T-cell (primary cell): ENCODE results near the gene CRYBB1. TPM values are rescaled to one million over a fixed set of nuclear protein-coding genes. Genes with fewer than 3 reads are reported as not detected.

Experiments
- ATAC-seq, 4 experiments: fragments of 200-7000 bp in 3 of 4; fragments of 150-1000 bp in 1 of 4; cut with Tn5 transposase; replicated peaks in 1 of 4; 1 replicate in 3 of 4; 2 replicates in 1 of 4; pipeline ENCODE4 v1.10.0; 2021; ENCODE audit warnings: moderate library complexity in 3 of 4, mild to moderate bottlenecking in 2 of 4, moderate number of reproducible peaks in 1 of 4
- CTCF ChIA-PET, 2 donors: fragments of 300-600 bp; sonication (Branson Sonifier 250); formaldehyde crosslinking; loops; one replicate each; lab custom pipeline; 2022; ENCODE audit warnings: antibody characterized with exemption in 2 of 2; lab: Charles Lee
- POLR2A ChIA-PET, 2 donors: fragments of 300-600 bp; sonication (Branson Sonifier 250); formaldehyde crosslinking; loops; one replicate each; lab custom pipeline; 2022; ENCODE audit warnings: antibody characterized with exemption in 2 of 2; lab: Charles Lee
- DNase-seq, 35 experiments: peaks; one replicate each; pipeline versions ENCODE4 v3.0.0 to v3.0.0-alpha.2; 2013 to 2023
- H3K27ac ChIP-seq: one replicate; pipeline ENCODE4 v1.5.1; 2013; ENCODE audit warnings: low read length
- H3K27me3 ChIP-seq, 2 experiments: replicated peaks in 1 of 2; 1 replicate in 1 of 2; 2 replicates in 1 of 2; pipeline versions ENCODE4 v1.6.1 to v1.7.0; 2013; ENCODE audit warnings: low read length in 1 of 2, mixed read lengths in 1 of 2; ENCODE audit not compliant: control insufficient read depth in 2 of 2, insufficient read depth in 2 of 2; ENCODE audit errors: extremely low read depth in 1 of 2
- H3K36me3 ChIP-seq, 2 donors: 1 replicate in 1 of 2; 2 replicates in 1 of 2; pipeline versions ENCODE4 v1.6.1 to v1.7.0; 2013; ENCODE audit warnings: low read length in 1 of 2; ENCODE audit not compliant: control insufficient read depth in 2 of 2, insufficient read depth in 1 of 2; ENCODE audit errors: extremely low read depth in 1 of 2
- H3K4me1 ChIP-seq, 2 experiments: 1 replicate in 1 of 2; 2 replicates in 1 of 2; pipeline versions ENCODE4 v1.6.1 to v1.7.0; 2013; ENCODE audit warnings: low read length in 2 of 2, mixed read lengths in 1 of 2; ENCODE audit not compliant: insufficient read depth in 2 of 2, control insufficient read depth in 1 of 2; ENCODE audit errors: extremely low read depth in 1 of 2
- H3K4me3 ChIP-seq, 2 donors: 1 replicate in 1 of 2; 2 replicates in 1 of 2; pipeline versions ENCODE4 v1.5.1 to v1.7.0; 2013; ENCODE audit warnings: mild to moderate bottlenecking in 2 of 2, low read length in 1 of 2, moderate library complexity in 1 of 2; ENCODE audit not compliant: control insufficient read depth in 1 of 2; ENCODE audit errors: extremely low read depth in 1 of 2
- H3K9me3 ChIP-seq: 2 replicates; pipeline ENCODE4 v1.7.0; 2013
- H3K27ac Mint-ChIP-seq, 2 donors: one replicate each; pipeline ENCODE4 v1.8.0; 2020 to 2021; ENCODE audit warnings: mild to moderate bottlenecking in 2 of 2, mixed read lengths in 2 of 2
- H3K27me3 Mint-ChIP-seq, 2 donors: one replicate each; pipeline ENCODE4 v1.8.0; 2021 to 2022; ENCODE audit warnings: mixed read lengths in 2 of 2
- H3K36me3 Mint-ChIP-seq: one replicate; pipeline ENCODE4 v1.8.0; 2021; ENCODE audit warnings: mixed read lengths
- H3K4me1 Mint-ChIP-seq, 3 donors: one replicate each; pipeline ENCODE4 v1.8.0; 2020 to 2022; ENCODE audit warnings: mixed read lengths in 3 of 3, mild to moderate bottlenecking in 1 of 3
- H3K4me3 Mint-ChIP-seq, 3 donors: one replicate each; pipeline ENCODE4 v1.8.0; 2020 to 2022; ENCODE audit warnings: mild to moderate bottlenecking in 3 of 3, mixed read lengths in 3 of 3, moderate library complexity in 3 of 3
- H3K9me3 Mint-ChIP-seq, 3 donors: one replicate each; pipeline ENCODE4 v1.8.0; 2020 to 2022; ENCODE audit warnings: mixed read lengths in 3 of 3
- WGBS: methylation state at CpG from one replicate; pipeline ENCODE4 v1.1.5; 2013; ENCODE audit warnings: missing lambda C conversion rate; ENCODE audit not compliant: insufficient coverage; 5-methylcytosine and 5-hydroxymethylcytosine counted together
- total RNA-seq, 35 experiments: library from RNA in 6 of 35; stranded (reverse) in 6 of 35; fragments of 120-200 nt in 1 of 35; gene quantifications; one replicate each; pipeline versions ENCODE4 v1.2.1 to v1.2.4 and lab custom pipeline; 2013 to 2026

Gene CRYBB1
- total RNA-seq, 5 donors from 2014 or later (not counting 1 experiment from before 2014, with no cell fraction given): not detected

DNA sequence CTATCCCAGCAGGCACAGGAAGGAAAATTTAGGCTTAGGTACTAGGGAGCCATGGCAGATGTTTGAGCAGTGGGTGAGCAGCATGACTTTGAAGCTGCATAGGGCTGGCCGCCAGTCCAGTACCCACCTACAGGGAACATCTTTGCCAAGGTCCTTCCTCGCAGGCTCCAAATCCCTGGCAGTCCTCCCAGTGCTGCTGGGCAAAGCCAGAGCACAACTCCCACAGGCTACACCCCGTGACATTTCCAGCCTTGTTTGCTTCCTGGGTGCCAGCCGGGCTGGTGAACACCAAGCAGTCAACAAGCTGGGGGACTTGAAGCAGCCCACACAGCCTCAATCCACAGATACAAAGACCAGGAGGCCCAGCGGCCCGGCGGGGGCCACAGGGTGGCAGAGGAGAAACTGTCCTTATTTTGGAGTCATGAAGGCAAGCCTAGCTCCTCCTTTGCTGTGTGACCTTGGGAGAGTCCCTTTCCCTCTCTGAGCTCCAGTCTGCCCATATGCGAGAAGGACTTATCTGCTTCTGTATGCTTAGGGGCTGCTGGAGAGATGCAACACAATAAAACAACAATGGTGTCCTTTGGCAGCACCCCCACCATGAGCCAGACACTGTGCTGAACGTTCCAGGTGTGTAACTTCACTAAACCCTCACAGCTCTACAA lies 55.9 kb downstream of the CRYBB1 start:
- no peak for DNase-seq
- peaks cover 0 to 64% of the 10 kb centered on the region in 2 experiments for H3K4me1 ChIP-seq

DNA sequence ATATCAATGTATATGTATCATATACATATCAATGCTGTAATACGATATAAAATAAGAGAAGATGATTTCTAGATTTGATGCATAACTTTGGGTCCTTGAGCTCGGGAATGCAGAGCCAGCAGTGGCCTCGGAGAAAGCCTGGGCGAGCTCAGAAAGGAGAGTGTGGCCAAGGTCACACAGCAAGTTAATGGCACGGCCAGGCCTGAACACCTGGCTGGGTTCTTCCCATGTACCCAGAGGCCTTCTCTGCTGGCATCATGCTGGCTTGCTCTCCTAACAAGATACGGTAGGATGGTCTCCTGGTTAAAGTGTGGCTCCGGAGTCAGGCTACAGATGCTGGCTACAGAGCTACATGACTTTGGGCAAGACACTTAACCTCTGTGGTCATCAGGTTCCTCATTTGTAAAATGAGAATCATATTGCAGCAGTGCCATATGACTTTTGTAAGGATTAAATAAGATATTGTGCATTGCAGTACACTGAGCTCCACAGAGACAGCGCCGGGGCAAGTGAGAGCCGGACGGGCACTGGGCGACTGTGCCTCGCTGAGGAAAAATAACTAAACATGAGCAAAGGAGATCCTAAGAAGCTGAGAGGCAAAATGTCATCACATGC lies 57.8 kb downstream of the CRYBB1 start:
- H3K4me3 ChIP-seq: no peak overlapping the region
- Mint-ChIP-seq H3K27me3 (no peaks in the 10 kb centered on the region), H3K4me3 (no peak overlapping the region), H3K27ac (no peak overlapping the region), H3K9me3 (no peaks in the 10 kb centered on the region), H3K36me3 (peaks cover 4% of the 10 kb centered on the region), H3K4me1 (peaks cover 33 to 39% (median 34%) of the 10 kb centered on the region in 3 donors)
- no peak overlapping the region for H3K27ac ChIP-seq
- peaks cover 0 to 56% of the 10 kb centered on the region in 2 experiments for H3K4me1 ChIP-seq
- POLR2A ChIA-PET: no interaction called here
- H3K27me3 ChIP-seq: no peaks in the 10 kb centered on the region
- no peaks in the 10 kb centered on the region for H3K9me3 ChIP-seq
- H3K36me3 ChIP-seq: peaks cover 17 to 29% of the 10 kb centered on the region in 2 donors
- CTCF ChIA-PET: no interaction called here
- ATAC-seq (no peak), DNase-seq (no peak)
- whole genome bisulfite sequencing: 81% methylated on average over 6 of the region's 13 CpGs

More for the DNA sequence above, 55.9 kb downstream of the CRYBB1 start:
- no peak overlapping the region for H3K27ac ChIP-seq
- Mint-ChIP-seq H3K27me3 (no peaks in the 10 kb centered on the region), H3K36me3 (peaks cover 4% of the 10 kb centered on the region), H3K27ac (peak overlapping the region in 1 of 2 donors; percentile 12), H3K4me1 (peaks cover 36 to 48% (median 43%) of the 10 kb centered on the region in 3 donors), H3K4me3 (no peak overlapping the region), H3K9me3 (no peaks in the 10 kb centered on the region)
- H3K9me3 ChIP-seq: no peaks in the 10 kb centered on the region
- CTCF ChIA-PET: interaction anchor here in 1 of 2 donors (0.7 kb wide), 1 partner anchor 1245 kb away, joined by 5 read pairs; no protein-coding TSS in a partner anchor
- POLR2A ChIA-PET: no interaction called here
- 100% methylated on average over 4 of the region's 9 CpGs for WGBS
- H3K4me3 ChIP-seq: no peak overlapping the region
- H3K36me3 ChIP-seq: peaks cover 13 to 26% of the 10 kb centered on the region in 2 donors
- no peaks in the 10 kb centered on the region for H3K27me3 ChIP-seq
- ATAC-seq: no peak

DNA sequence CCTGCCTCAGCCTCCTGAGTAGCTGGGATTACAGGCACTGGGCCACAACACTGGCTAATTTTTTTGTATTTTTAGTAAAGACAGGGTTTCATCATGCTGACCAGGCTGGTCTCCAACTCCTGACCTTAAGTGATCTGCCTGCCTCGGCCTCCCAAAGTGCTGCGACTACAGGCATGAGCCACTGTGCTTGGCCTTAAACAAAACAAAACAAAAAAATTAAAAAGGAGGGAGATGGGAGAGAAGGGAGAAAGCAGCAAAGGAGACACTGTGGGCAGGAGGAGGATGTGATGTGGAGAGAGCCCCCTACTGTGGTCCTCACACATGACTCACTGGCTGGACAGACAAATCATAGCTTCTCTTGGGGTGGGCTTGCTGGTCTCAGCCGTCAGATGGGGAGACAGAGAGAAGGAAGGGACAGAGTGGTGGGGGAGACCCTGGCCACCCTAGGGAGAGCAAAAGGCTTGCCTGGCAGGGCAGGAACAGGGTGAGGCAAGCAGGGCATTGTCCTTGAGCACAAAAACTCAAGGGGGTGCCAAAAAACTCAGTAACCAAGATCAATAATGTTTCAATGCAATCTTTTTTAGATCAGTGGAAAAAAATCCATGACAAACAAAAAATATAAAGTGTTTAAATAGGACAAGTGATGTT lies 59.5 kb downstream of the CRYBB1 start:
- WGBS: no CpG with 5 or more reads among the region's 3 CpGs
- H3K36me3 Mint-ChIP-seq: peaks cover 4% of the 10 kb centered on the region
- ChIA-PET POLR2A (no interaction called here), CTCF (no interaction called here)
- H3K9me3 ChIP-seq: no peaks in the 10 kb centered on the region
- no peaks in the 10 kb centered on the region for H3K9me3 Mint-ChIP-seq
- H3K4me3 ChIP-seq: no peak overlapping the region
- peaks cover 0 to 50% of the 10 kb centered on the region in 2 experiments for H3K4me1 ChIP-seq
- ATAC-seq (no peak), DNase-seq (no peak)
- no peaks in the 10 kb centered on the region for H3K27me3 ChIP-seq
- no peaks in the 10 kb centered on the region for H3K27me3 Mint-ChIP-seq
- H3K4me1 Mint-ChIP-seq: peaks cover 35 to 41% (median 37%) of the 10 kb centered on the region in 3 donors
- no peak overlapping the region for H3K27ac Mint-ChIP-seq
- H3K27ac ChIP-seq: no peak overlapping the region
- H3K36me3 ChIP-seq: peaks cover 10 to 12% of the 10 kb centered on the region in 2 donors
- H3K4me3 Mint-ChIP-seq: no peak overlapping the region

DNA sequence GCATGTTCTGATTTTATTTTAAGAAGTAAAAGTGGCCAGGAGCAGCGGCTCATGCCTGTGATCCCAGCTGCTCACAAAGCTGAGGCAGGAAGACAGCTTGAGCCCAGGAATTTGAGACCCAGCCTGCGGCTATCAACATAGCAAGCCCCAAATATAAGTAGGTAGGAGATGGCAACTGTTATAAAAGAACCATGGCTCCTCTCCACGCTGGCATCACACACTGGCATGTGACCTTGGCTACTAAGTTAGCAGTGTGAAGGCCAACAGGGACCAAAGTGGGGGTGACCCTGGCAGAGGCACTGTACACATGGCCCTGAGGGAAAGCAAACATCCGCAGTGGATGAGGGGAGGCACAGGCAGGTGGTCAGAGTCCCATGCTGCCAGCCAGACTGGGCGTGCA lies 60.9 kb downstream of the CRYBB1 start:
- Mint-ChIP-seq H3K4me3 (no peak overlapping the region), H3K36me3 (peaks cover 4% of the 10 kb centered on the region), H3K4me1 (peaks cover 29 to 38% (median 29%) of the 10 kb centered on the region in 3 donors), H3K27ac (no peak overlapping the region), H3K27me3 (no peaks in the 10 kb centered on the region), H3K9me3 (no peaks in the 10 kb centered on the region)
- H3K9me3 ChIP-seq: no peaks in the 10 kb centered on the region
- H3K27ac ChIP-seq: no peak overlapping the region
- peaks cover 10 to 12% of the 10 kb centered on the region in 2 donors for H3K36me3 ChIP-seq
- 95% methylated on average over 3 of the region's 5 CpGs for WGBS
- H3K4me3 ChIP-seq: no peak overlapping the region
- DNase-seq (no peak), ATAC-seq (no peak)
- POLR2A ChIA-PET: no interaction called here
- CTCF ChIA-PET: interaction anchor here in 1 of 2 donors (0.6 kb wide), 1 partner anchor 51 kb away, joined by 3 read pairs; no protein-coding TSS in a partner anchor
- H3K27me3 ChIP-seq: no peaks in the 10 kb centered on the region
- peaks cover 0 to 46% of the 10 kb centered on the region in 2 experiments for H3K4me1 ChIP-seq

DNA sequence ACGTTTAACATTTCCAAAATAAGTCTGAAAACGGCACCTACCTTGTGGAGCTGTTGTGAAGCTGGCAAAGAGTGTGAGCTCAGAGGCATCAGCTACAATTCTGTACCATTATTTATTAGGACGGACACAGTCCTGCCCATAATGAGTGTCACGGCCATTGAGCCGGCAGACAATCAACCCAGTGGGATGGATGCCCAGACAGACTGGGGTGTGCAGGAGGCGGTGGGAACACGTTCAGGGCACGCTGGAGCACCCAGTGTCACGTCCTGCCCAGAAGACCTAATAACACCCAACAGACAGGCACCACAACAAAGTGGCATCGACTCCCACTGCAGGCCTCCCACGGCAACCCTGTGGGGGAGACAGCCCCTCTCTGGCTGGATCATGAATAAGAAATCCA lies 62.3 kb downstream of the CRYBB1 start:
- Histone ChIP-seq H3K27ac (no peak overlapping the region), H3K36me3 (peaks cover 10 to 14% of the 10 kb centered on the region in 2 donors), H3K4me3 (no peak overlapping the region), H3K4me1 (peaks cover 0 to 45% of the 10 kb centered on the region in 2 experiments), H3K9me3 (no peaks in the 10 kb centered on the region), H3K27me3 (no peaks in the 10 kb centered on the region)
- Mint-ChIP-seq H3K4me1 (peaks cover 24 to 39% (median 36%) of the 10 kb centered on the region in 3 donors), H3K27me3 (no peaks in the 10 kb centered on the region), H3K9me3 (no peaks in the 10 kb centered on the region), H3K4me3 (no peak overlapping the region), H3K27ac (no peak overlapping the region), H3K36me3 (peaks cover 7% of the 10 kb centered on the region)
- ATAC-seq (no peak), DNase-seq (no peak)
- CTCF ChIA-PET: no interaction called here
- POLR2A ChIA-PET: interaction anchor here in 1 of 2 donors (0.6 kb wide), 1 partner anchor 507 kb away, joined by 3 read pairs; no protein-coding TSS in a partner anchor
- WGBS: 100% methylated on average over 3 of the region's 11 CpGs

DNA sequence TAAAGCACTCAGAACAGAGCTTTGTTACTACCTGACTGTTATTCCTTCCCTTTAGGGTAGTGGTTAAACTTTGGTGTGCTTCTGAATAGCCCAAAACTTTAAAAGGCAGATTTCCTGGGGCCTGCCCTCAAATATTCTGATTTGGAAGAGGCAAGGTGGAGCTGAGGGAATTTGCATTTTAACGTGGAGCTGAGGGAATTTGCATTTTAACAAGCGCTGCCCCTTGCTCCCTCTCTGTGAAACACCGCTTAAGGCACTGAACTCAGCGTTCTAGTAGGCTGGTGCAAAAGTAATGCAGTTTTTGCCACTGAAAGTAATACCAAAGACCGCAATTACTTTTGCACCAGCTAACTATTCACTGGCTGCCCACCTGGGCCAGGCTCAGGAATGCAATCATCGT lies 62.9 kb downstream of the CRYBB1 start:
- H3K4me1 Mint-ChIP-seq: peaks cover 19 to 41% (median 35%) of the 10 kb centered on the region in 3 donors

More for the DNA sequence above, 62.9 kb downstream of the CRYBB1 start:
- no peak overlapping the region for H3K4me3 Mint-ChIP-seq
- CTCF ChIA-PET: no interaction called here
- ATAC-seq (no peak), DNase-seq (no peak)
- no peaks in the 10 kb centered on the region for H3K27me3 ChIP-seq
- H3K27ac Mint-ChIP-seq: no peak overlapping the region
- H3K27me3 Mint-ChIP-seq: no peaks in the 10 kb centered on the region
- H3K27ac ChIP-seq: no peak overlapping the region
- WGBS: 97% methylated on average over 6 of the region's 6 CpGs
- H3K4me1 ChIP-seq: peaks cover 0 to 46% of the 10 kb centered on the region in 2 experiments
- peaks cover 4% of the 10 kb centered on the region for H3K36me3 Mint-ChIP-seq
- H3K36me3 ChIP-seq: peaks cover 10 to 14% of the 10 kb centered on the region in 2 donors
- no peak overlapping the region for H3K4me3 ChIP-seq
- H3K9me3 ChIP-seq: no peaks in the 10 kb centered on the region
- no peaks in the 10 kb centered on the region for H3K9me3 Mint-ChIP-seq
- POLR2A ChIA-PET: interaction anchor here in 1 of 2 donors (0.6 kb wide), 1 partner anchor 507 kb away, joined by 3 read pairs; no protein-coding TSS in a partner anchor
